PC-3 (cell line): Measurements from ENCODE around the gene RXFP1.

Experiments used
- EZH2 ChIP-seq: fragments of 300-600 bp; sonication (generic); IDR thresholded peaks from one replicate; pipeline ENCODE4 v1.6.1; 2017; ENCODE audit warnings: antibody characterized with exemption, mild to moderate bottlenecking, low read length; ENCODE audit not compliant: unreplicated experiment
- EZH2phosphoT487 ChIP-seq: fragments of 300-600 bp; sonication (generic); IDR thresholded peaks from 2 replicates; pipeline ENCODE4 v1.6.1; 2018; ENCODE audit warnings: mild to moderate bottlenecking, antibody characterized with exemption, low read length, borderline replicate concordance
- TF ChIP-seq, protein P1 (sequence below): fragments of 300-600 bp; sonication (generic); conservative IDR thresholded peaks from 2 replicates; pipeline ENCODE4 v1.5.1; 2017; ENCODE audit warnings: antibody characterized with exemption, low read depth, mild to moderate bottlenecking, low read length

DNA sequence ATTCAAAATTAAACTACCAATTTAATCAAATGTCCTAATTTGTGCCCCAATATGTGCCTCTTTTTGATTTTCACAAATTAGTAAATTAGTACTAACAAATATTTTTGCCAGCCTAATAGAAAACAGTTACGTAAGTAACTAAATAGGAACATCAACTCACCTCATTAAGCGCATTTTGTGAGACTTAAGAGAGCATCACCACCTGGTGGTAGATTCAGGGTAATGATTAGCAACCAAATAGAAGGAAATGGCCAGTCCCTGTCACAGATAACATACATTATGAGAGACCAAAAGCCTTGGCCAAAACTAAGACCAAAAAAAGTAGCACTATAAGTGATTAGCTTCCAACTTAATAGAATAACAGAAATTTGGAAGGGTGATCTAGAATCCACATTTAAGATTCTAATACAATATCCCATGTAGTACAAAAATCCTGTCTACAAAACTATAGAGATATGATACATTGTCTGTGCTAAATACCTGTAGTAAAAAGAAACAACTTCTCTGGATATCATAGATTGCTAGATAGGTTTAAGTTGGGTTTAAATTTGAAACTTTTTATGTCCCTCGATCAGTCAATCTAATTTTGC lies 103.3 kb downstream of the RXFP1 start:
- TF ChIP-seq, protein P1, sequence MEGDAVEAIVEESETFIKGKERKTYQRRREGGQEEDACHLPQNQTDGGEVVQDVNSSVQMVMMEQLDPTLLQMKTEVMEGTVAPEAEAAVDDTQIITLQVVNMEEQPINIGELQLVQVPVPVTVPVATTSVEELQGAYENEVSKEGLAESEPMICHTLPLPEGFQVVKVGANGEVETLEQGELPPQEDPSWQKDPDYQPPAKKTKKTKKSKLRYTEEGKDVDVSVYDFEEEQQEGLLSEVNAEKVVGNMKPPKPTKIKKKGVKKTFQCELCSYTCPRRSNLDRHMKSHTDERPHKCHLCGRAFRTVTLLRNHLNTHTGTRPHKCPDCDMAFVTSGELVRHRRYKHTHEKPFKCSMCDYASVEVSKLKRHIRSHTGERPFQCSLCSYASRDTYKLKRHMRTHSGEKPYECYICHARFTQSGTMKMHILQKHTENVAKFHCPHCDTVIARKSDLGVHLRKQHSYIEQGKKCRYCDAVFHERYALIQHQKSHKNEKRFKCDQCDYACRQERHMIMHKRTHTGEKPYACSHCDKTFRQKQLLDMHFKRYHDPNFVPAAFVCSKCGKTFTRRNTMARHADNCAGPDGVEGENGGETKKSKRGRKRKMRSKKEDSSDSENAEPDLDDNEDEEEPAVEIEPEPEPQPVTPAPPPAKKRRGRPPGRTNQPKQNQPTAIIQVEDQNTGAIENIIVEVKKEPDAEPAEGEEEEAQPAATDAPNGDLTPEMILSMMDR: peak; percentile 83
- TF ChIP-seq EZH2phosphoT487: no peak
- no peak for TF ChIP-seq EZH2
